ENCODE results near the gene MYO10. TPM values are rescaled to one million over a fixed set of nuclear protein-coding genes. Genes with fewer than 3 reads are reported as not detected.

MYO10 gene
- total RNA-seq, 1 experiment from 2014 or later: 71.9 TPM

GRCh38 chr5:16953729-16954128 is 17.6 kb upstream of the MYO10 start:
- no peaks in the 10 kb centered on the region for H3K27me3 ChIP-seq (ENCODE audit: control insufficient read depth, insufficient read depth, low read length)
- H3K36me3 ChIP-seq (ENCODE audit: control insufficient read depth, insufficient read depth, low read length): no peaks in the 10 kb centered on the region
- BruUV-seq (replicated peaks): no TSS peak
- TF ChIP-seq POLR2AphosphoS5 (IDR thresholded peaks at IDR 0.05; ENCODE audit: low read depth, low read length) (no peak), TCF7L2 (IDR thresholded peaks at IDR 0.05; ENCODE audit: low read depth, low read length) (no peak)
- TF ChIP-seq, protein P1, sequence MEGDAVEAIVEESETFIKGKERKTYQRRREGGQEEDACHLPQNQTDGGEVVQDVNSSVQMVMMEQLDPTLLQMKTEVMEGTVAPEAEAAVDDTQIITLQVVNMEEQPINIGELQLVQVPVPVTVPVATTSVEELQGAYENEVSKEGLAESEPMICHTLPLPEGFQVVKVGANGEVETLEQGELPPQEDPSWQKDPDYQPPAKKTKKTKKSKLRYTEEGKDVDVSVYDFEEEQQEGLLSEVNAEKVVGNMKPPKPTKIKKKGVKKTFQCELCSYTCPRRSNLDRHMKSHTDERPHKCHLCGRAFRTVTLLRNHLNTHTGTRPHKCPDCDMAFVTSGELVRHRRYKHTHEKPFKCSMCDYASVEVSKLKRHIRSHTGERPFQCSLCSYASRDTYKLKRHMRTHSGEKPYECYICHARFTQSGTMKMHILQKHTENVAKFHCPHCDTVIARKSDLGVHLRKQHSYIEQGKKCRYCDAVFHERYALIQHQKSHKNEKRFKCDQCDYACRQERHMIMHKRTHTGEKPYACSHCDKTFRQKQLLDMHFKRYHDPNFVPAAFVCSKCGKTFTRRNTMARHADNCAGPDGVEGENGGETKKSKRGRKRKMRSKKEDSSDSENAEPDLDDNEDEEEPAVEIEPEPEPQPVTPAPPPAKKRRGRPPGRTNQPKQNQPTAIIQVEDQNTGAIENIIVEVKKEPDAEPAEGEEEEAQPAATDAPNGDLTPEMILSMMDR (IDR thresholded peaks at IDR 0.05): no peak
- POLR2A ChIA-PET: no interaction called here
- no peaks in the 10 kb centered on the region for H3K9me3 ChIP-seq (ENCODE audit: control insufficient read depth, insufficient read depth, low read depth, low read length)
- intact Hi-C loops (cut with micrococcal nuclease; ENCODE audit: unreplicated experiment): no loop called here
- ATAC-seq (no peak), DNase-seq (ENCODE audit: low read depth, low spot score) (no peak)
- CTCF ChIA-PET: no interaction called here
- H3K4me3 ChIP-seq (ENCODE audit: low read depth in 2 of 2, low read length in 2 of 2): no peak overlapping the region
- no peaks in the 10 kb centered on the region for H3K4me1 ChIP-seq (ENCODE audit: control insufficient read depth, insufficient read depth, low read length)
- in situ Hi-C loops (cut with HindIII; ENCODE audit: low pct_unique_long_range_greater_than_20kb, low sequenced_read_pairs): no loop called here
- H3K27ac ChIP-seq (ENCODE audit: low read length): no peak overlapping the region

- H3K4me1 ChIP-seq (ENCODE audit: control insufficient read depth, insufficient read depth, low read length): no peaks in the 10 kb centered on the region
- BruUV-seq (replicated peaks): no TSS peak
- no peaks in the 10 kb centered on the region for H3K9me3 ChIP-seq (ENCODE audit: control insufficient read depth, insufficient read depth, low read depth, low read length)
- CTCF ChIA-PET: no interaction called here
- ATAC-seq (no peak), DNase-seq (ENCODE audit: low read depth, low spot score) (no peak)
- POLR2A ChIA-PET: no interaction called here
- in situ Hi-C loops (cut with HindIII; ENCODE audit: low pct_unique_long_range_greater_than_20kb, low sequenced_read_pairs): no loop called here
- intact Hi-C loops (cut with micrococcal nuclease; ENCODE audit: unreplicated experiment): no loop called here
- no peak overlapping the region for H3K27ac ChIP-seq (ENCODE audit: low read length)
- H3K4me3 ChIP-seq (ENCODE audit: low read depth in 2 of 2, low read length in 2 of 2): no peak overlapping the region
- no peaks in the 10 kb centered on the region for H3K36me3 ChIP-seq (ENCODE audit: control insufficient read depth, insufficient read depth, low read length)
- no peaks in the 10 kb centered on the region for H3K27me3 ChIP-seq (ENCODE audit: control insufficient read depth, insufficient read depth, low read length)
- TF ChIP-seq TCF7L2 (IDR thresholded peaks at IDR 0.05; ENCODE audit: low read depth, low read length) (no peak), SIN3A (IDR thresholded peaks at IDR 0.05; ENCODE audit: borderline replicate concordance, insufficient read depth, low read depth, low read length) (no peak), POLR2AphosphoS5 (IDR thresholded peaks at IDR 0.05; ENCODE audit: low read depth, low read length) (no peak), REST (IDR thresholded peaks at IDR 0.05; ENCODE audit: insufficient read depth in 1 of 2, low read depth in 2 of 2, low read length in 1 of 2) (no peak)
- TF ChIP-seq, protein P1 (IDR thresholded peaks at IDR 0.05): no peak
Measured at GRCh38 chr5:16952968-16953671, 17.0 kb upstream of the MYO10 start.

All from Panc1 (cell line).